Peyer's patch (tissue), 4 donors: ENCODE measurements around the gene TCF4. TPM values are rescaled to one million over a fixed set of nuclear protein-coding genes. Genes with fewer than 3 reads are reported as not detected.

Experiments
- DNase-seq, 3 donors: peaks; one replicate each; pipeline ENCODE4 v3.0.0-alpha.2; 2017 to 2019
- H3K27ac ChIP-seq, 4 donors: fragments of 200-600 bp; sonication (generic); one replicate each; pipeline ENCODE4 v1.5.1; 2016 to 2019
- H3K27me3 ChIP-seq, 2 donors: fragments of 200-600 bp; sonication (generic); one replicate each; pipeline ENCODE4 v1.5.1; 2019
- H3K36me3 ChIP-seq, 3 donors: fragments of 200-600 bp; sonication (generic); one replicate each; pipeline ENCODE4 v1.5.1; 2016 to 2019
- H3K4me1 ChIP-seq, 4 donors: fragments of 200-600 bp; sonication (generic); one replicate each; pipeline ENCODE4 v1.5.1; 2016 to 2019
- H3K4me3 ChIP-seq, 4 donors: fragments of 200-600 bp; sonication (generic); 1 replicate in 3 of 4; 2 replicates in 1 of 4; pipeline ENCODE4 v1.5.1; 2016 to 2019; ENCODE audit warnings: mild to moderate bottlenecking in 1 of 4
- H3K9me3 ChIP-seq, 4 donors: fragments of 200-600 bp; sonication (generic); one replicate each; pipeline ENCODE4 v1.5.1; 2016 to 2019; ENCODE audit warnings: mild to moderate bottlenecking in 1 of 4
- POLR2A ChIP-seq, 2 donors: fragments of 450-650 bp; IDR thresholded peaks; one replicate each; pipeline ENCODE4 v1.5.1; 2017; ENCODE audit warnings: antibody characterized with exemption in 2 of 2, mild to moderate bottlenecking in 2 of 2, moderate library complexity in 2 of 2
- total RNA-seq, 4 donors: library from RNA; depleted of rRNA; stranded (reverse); fragments of >200 nt; gene quantifications; one replicate each; pipeline ENCODE4 v1.1.0, GENCODE V29; 2016
- TF ChIP-seq, protein P1 (sequence below), 6 experiments: fragments of 450-650 bp in 4 of 6; fragments of 200-600 bp in 2 of 6; sonication (generic) in 1 of 6; IDR thresholded peaks; one replicate each; pipeline ENCODE4 v1.5.1; 2017 to 2019; ENCODE audit warnings: antibody characterized with exemption in 6 of 6, mild to moderate bottlenecking in 3 of 6, moderate library complexity in 1 of 6

The TCF4 gene
- total RNA-seq, 4 donors from 2014 or later = 11.9 to 190 (median 33.8) TPM

DNA sequence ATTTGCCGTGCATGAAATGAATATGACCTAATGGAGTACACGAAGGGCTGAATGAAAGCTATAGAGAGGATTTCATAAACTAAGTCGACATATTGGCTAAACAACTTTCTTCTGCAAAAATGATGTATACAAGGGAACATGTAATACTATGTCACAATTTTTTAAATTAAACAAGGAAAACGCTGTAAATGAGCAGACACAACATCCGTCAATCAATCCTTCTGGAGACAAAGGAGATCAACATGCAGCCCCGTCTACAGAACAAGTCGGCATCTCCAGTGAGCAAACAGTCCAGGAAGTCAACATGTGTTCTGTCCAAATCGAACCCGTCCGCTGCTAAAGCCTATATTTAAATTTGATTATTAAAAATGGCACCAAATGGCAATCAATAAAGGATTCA, 180.8 kb downstream of the TCF4 start:
- TF ChIP-seq, protein P1, sequence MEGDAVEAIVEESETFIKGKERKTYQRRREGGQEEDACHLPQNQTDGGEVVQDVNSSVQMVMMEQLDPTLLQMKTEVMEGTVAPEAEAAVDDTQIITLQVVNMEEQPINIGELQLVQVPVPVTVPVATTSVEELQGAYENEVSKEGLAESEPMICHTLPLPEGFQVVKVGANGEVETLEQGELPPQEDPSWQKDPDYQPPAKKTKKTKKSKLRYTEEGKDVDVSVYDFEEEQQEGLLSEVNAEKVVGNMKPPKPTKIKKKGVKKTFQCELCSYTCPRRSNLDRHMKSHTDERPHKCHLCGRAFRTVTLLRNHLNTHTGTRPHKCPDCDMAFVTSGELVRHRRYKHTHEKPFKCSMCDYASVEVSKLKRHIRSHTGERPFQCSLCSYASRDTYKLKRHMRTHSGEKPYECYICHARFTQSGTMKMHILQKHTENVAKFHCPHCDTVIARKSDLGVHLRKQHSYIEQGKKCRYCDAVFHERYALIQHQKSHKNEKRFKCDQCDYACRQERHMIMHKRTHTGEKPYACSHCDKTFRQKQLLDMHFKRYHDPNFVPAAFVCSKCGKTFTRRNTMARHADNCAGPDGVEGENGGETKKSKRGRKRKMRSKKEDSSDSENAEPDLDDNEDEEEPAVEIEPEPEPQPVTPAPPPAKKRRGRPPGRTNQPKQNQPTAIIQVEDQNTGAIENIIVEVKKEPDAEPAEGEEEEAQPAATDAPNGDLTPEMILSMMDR (IDR thresholded peaks at IDR 0.05) = no peak
- no peak for TF ChIP-seq POLR2A (IDR thresholded peaks at IDR 0.05)
- Histone ChIP-seq H3K36me3 (no peaks in the 10 kb centered on the region), H3K9me3 (no peaks in the 10 kb centered on the region), H3K4me3 (no peak overlapping the region), H3K27ac (no peak overlapping the region), H3K4me1 (peaks cover 0 to 1% (median 0%) of the 10 kb centered on the region in 4 donors), H3K27me3 (no peaks in the 10 kb centered on the region)
- DNase-seq = no peak

DNA sequence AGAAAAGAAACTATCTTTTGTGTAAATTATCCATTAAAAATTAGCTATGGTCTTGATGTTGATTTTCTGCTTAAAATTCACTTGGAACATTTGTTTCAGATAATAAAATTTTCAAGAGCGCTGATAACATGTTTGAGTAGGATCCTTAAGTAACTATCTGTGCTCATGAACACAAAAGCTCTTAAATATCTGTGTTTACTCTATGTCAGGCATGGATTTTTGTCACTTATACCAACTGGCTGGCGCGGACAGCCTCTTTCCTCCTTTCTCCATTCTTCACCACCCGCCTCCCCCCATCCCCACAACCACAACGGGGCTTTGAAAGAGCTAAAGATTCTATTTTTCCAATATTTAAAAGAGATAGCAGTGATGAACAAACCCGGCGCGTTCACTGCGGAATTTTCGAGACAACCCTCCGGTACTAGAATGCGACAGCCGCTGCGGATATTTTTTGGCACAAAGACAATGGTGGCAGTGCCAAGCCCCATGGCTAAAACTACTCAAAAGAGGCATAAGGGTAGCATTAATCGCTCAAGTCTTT, 181.5 kb downstream of the TCF4 start:
- Histone ChIP-seq H3K36me3 (no peaks in the 10 kb centered on the region), H3K27me3 (no peaks in the 10 kb centered on the region), H3K9me3 (no peaks in the 10 kb centered on the region), H3K4me1 (peaks cover 0 to 4% (median 0%) of the 10 kb centered on the region in 4 donors), H3K4me3 (no peak overlapping the region), H3K27ac (no peak overlapping the region)
- DNase-seq = no peak
- TF ChIP-seq POLR2A (IDR thresholded peaks at IDR 0.05) = no peak

DNA sequence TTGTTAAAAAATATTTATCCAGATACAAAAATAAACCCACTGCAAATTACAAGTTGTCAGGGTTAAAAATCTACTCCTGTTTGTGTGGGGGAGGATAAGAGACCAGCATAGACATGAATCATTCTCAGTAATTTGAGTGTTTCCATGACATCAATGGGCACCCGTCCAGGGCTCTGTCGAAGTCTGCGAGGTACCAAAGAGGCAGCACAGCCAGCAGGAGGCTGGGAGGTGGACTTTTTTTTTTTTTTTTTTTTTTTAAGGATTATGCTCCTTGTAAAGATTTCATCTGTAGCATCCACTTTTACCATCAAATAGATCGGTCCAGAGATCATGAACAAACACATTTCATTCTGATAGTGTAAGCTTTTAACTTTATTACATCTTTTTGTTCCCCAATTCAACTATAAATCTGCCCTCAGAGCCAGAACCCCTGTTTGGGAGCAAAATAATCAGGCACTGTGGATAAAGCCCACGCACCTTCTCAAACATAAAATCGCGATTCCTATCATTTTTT, 182.0 kb downstream of the TCF4 start:
- no peaks in the 10 kb centered on the region for H3K9me3 ChIP-seq
- no peaks in the 10 kb centered on the region for H3K36me3 ChIP-seq
- H3K27me3 ChIP-seq = no peaks in the 10 kb centered on the region
- peak in 1 of 3 donors; percentile 71 for DNase-seq
- H3K4me1 ChIP-seq = peaks cover 0 to 4% (median 0%) of the 10 kb centered on the region in 4 donors
- TF ChIP-seq POLR2A (IDR thresholded peaks at IDR 0.05) = no peak
- TF ChIP-seq, protein P1 (IDR thresholded peaks at IDR 0.05) = no peak
- H3K4me3 ChIP-seq = no peak overlapping the region
- peak overlapping the region in 1 of 4 donors; percentile 54 for H3K27ac ChIP-seq

DNA sequence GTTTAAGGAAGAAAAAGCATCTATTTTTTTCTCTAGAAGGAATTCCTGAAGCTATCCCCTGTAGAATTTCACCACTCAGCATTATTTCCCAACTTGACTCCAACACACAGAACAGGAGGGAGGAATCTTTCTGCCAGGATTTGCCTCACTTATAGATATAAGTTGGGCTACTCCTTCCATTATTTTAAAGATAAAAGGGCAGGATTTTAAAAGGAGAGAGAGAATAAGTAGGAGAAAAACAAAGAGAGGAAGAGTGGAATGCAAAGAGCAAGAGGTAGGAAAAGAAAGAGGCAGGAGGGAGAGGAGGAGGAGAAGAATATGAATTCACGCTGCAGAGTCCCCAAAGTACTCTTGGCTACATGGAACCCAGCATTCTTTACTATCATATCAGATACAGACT, 182.5 kb downstream of the TCF4 start:
- Histone ChIP-seq H3K9me3 (no peaks in the 10 kb centered on the region), H3K27ac (peak overlapping the region in 2 of 4 donors; percentile 8 to 54), H3K4me3 (no peak overlapping the region), H3K36me3 (no peaks in the 10 kb centered on the region), H3K27me3 (no peaks in the 10 kb centered on the region), H3K4me1 (peaks cover 0 to 4% (median 0%) of the 10 kb centered on the region in 4 donors)
- no peak for TF ChIP-seq POLR2A (IDR thresholded peaks at IDR 0.05)
- TF ChIP-seq, protein P1 (IDR thresholded peaks at IDR 0.05) = no peak
- DNase-seq = no peak

DNA sequence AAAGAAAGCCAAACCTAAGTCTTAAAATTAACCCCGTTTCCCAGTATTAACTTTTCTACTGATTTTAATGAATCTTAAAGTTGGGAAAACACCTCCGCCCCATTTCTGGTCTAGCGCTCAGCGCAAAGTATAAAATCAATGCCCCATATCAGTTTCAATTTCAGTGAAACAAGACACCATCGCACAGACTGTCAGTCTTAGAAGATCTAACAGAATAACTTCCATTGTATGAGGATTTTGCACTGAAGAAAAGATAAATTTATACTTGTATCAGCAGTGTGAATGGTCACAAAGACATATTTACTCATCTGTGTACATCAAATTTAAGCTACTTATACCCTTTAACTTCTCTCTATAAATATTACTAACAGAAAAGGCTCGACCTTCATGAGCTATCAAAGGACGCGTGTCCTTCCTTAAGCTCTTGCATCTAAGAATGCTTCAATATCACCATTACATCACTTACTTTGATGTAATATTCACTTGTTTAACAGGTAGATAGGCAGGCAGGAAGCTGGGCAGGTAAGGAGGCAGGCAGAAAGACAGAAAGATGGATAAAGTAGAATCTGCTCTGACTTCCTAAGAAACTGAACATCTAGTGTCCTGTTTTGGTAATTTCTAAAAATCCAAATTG, 183.0 kb downstream of the TCF4 start:
- Histone ChIP-seq H3K4me1 (peaks cover 0 to 4% (median 0%) of the 10 kb centered on the region in 4 donors), H3K27me3 (no peaks in the 10 kb centered on the region), H3K4me3 (no peak overlapping the region), H3K9me3 (no peaks in the 10 kb centered on the region), H3K36me3 (no peaks in the 10 kb centered on the region), H3K27ac (peak overlapping the region in 2 of 4 donors; percentile 8 to 54)
- no peak for TF ChIP-seq POLR2A (IDR thresholded peaks at IDR 0.05)
- TF ChIP-seq, protein P1 (IDR thresholded peaks at IDR 0.05) = no peak
- no peak for DNase-seq

DNA sequence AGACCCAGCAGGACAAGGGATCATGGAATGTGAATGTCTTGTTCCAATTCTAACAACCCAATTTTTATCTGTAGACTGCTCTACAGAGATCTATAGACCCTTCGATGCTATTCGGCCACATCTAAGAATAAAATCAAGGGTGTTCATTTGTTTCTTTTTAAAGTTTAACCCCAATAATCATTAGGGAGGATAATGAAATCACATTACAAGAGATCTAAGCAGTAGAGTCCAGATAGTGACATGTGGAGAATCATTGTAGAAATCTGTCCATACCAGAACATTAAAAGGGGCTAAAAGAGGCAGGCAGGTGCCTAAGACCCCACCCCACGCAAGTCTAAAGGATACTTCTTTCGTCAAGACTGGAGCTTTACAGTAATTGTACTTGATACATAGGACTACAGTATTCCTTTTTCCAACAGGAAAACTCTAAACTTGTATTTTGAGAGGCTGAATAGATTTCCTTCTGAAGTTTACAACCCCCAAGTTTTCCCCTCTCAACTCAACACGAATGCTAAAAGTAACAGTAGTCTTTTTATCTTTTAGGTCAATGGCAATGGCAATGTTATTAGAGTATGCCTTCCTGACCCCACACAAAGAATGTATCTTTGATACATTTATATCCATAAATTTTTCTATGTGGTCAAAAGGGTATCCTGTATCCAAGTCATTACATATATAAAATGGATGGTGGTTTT, 183.7 kb downstream of the TCF4 start:
- Histone ChIP-seq H3K4me1 (peaks cover 0 to 4% (median 0%) of the 10 kb centered on the region in 4 donors), H3K4me3 (no peak overlapping the region)
- no peak for DNase-seq

More for the DNA sequence above, 183.7 kb downstream of the TCF4 start:
- TF ChIP-seq, protein P1 (IDR thresholded peaks at IDR 0.05) = no peak
- TF ChIP-seq POLR2A (IDR thresholded peaks at IDR 0.05) = no peak
- H3K27me3 ChIP-seq = no peaks in the 10 kb centered on the region
- H3K9me3 ChIP-seq = no peaks in the 10 kb centered on the region
- H3K36me3 ChIP-seq = no peaks in the 10 kb centered on the region
- H3K27ac ChIP-seq = peak overlapping the region in 1 of 4 donors; percentile 47
